Left lung (tissue), 10 donors: ENCODE results near the gene LEMD2. TPM values are rescaled to one million over a fixed set of nuclear protein-coding genes. Genes with fewer than 3 reads are reported as not detected.

Source experiments
- ATAC-seq: fragments of 200-7000 bp; cut with Tn5 transposase; one replicate; pipeline ENCODE4 v1.9.1; 2020; ENCODE audit warnings: moderate library complexity
- DNase-seq, 4 donors: peaks; one replicate each; pipeline ENCODE4 v3.0.0-alpha.2; 2013 to 2020
- H3K27ac ChIP-seq, 2 donors: fragments of 200-600 bp; sonication (generic) in 1 of 2; one replicate each; pipeline versions ENCODE4 v1.5.0 to v1.8.0; 2020 to 2021
- H3K27me3 ChIP-seq, 2 donors: fragments of 200-600 bp; sonication (generic) in 1 of 2; one replicate each; pipeline versions ENCODE4 v1.5.0 to v1.8.0; 2020 to 2021
- H3K36me3 ChIP-seq, 2 donors: fragments of 200-600 bp; sonication (generic) in 1 of 2; one replicate each; pipeline versions ENCODE4 v1.5.0 to v1.8.0; 2020 to 2021
- H3K4me1 ChIP-seq, 2 donors: fragments of 200-600 bp; one replicate each; pipeline ENCODE4 v1.8.0; 2021
- H3K4me3 ChIP-seq, 2 donors: fragments of 200-600 bp; sonication (generic) in 1 of 2; one replicate each; pipeline versions ENCODE4 v1.5.0 to v1.8.0; 2020 to 2021; ENCODE audit warnings: mild to moderate bottlenecking in 1 of 2
- H3K9me3 ChIP-seq, 2 donors: fragments of 200-600 bp; sonication (generic) in 1 of 2; one replicate each; pipeline versions ENCODE4 v1.5.0 to v1.8.0; 2020 to 2021
- intact Hi-C, 2 donors: fragments of 100-400 bp; cut with DNase I; formaldehyde crosslinking; loops; one replicate each; pipeline versions ENCODE4 v1.11.2 to v1.14.2; 2022
- polyA plus RNA-seq, 6 donors: library from polyadenylated mRNA; unstranded; fragments of 120-200 nt; gene quantifications; one replicate each; pipeline ENCODE4 v1.2.1, GENCODE V29; 2013; ENCODE audit not compliant: insufficient read length in 6 of 6
- total RNA-seq, 2 donors: library from RNA; stranded (reverse); fragmentation: NEBNext Ultra II Directional; extraction: Animal tissue kit (Norgen Biotek cat#: 25700); gene quantifications; one replicate each; pipeline ENCODE4 v1.2.1, GENCODE V29; 2021
- TF ChIP-seq, protein P1 (sequence below), 2 donors: fragments of 200-600 bp; sonication (generic) in 1 of 2; IDR thresholded peaks; one replicate each; pipeline versions ENCODE4 v1.5.0 to v1.8.0; 2021; ENCODE audit warnings: antibody characterized with exemption in 2 of 2
- donor health status: DM: no; HTN: yes; CAD: no.
- donor health status: DM: no; HTN: no; CAD: no.

LEMD2 gene
- total and polyA plus RNA-seq, 8 donors, result 47.9 to 80.7 (median 69.6) TPM

- H3K27me3 ChIP-seq, result no peaks in the 10 kb centered on the region
- intact Hi-C loops, result no loop called here
- ATAC-seq, result no peak
- H3K9me3 ChIP-seq, result no peaks in the 10 kb centered on the region
- H3K4me1 ChIP-seq, result peaks cover 7 to 12% of the 10 kb centered on the region in 2 donors
- H3K4me3 ChIP-seq, result no peak overlapping the region
- H3K36me3 ChIP-seq, result no peaks in the 10 kb centered on the region
- DNase-seq, result no peak
- H3K27ac ChIP-seq, result no peak overlapping the region
- TF ChIP-seq, protein P1, sequence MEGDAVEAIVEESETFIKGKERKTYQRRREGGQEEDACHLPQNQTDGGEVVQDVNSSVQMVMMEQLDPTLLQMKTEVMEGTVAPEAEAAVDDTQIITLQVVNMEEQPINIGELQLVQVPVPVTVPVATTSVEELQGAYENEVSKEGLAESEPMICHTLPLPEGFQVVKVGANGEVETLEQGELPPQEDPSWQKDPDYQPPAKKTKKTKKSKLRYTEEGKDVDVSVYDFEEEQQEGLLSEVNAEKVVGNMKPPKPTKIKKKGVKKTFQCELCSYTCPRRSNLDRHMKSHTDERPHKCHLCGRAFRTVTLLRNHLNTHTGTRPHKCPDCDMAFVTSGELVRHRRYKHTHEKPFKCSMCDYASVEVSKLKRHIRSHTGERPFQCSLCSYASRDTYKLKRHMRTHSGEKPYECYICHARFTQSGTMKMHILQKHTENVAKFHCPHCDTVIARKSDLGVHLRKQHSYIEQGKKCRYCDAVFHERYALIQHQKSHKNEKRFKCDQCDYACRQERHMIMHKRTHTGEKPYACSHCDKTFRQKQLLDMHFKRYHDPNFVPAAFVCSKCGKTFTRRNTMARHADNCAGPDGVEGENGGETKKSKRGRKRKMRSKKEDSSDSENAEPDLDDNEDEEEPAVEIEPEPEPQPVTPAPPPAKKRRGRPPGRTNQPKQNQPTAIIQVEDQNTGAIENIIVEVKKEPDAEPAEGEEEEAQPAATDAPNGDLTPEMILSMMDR (IDR thresholded peaks at IDR 0.05), result no peak
Measured at GRCh38 chr6:33747823-33748222, 41.1 kb downstream of the LEMD2 start.

DNA sequence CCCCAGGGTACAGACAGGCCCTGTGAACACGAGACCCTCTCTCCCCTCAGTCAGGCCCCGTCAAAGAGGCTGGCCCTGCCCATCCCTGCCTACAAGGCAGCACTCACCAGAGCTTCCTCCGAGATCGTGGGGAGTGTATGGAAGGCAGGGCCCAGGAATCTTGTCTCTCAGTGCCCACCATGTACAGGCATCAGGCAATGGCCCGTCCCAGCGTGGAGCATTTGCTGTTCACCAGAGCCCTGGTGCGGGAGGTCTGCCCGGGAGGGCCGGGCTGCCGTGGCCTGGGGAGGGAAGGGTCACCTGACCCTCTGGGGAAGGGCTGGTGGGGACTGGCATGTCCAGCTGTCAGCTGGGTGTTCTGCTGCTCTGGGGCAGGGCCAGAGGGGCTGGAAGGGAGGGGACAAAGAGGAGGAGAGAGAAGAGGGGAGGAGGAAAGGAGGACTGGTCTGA is 42.3 kb downstream of the LEMD2 start, which contains the start of gene IP6K3:
TSS of gene IP6K3 (minus strand) at position 255 of the 450 bp plus-strand sequence. CDS start 11,429 bp downstream, outside the sequence.
- Histone ChIP-seq H3K27ac (no peak within 1 kb of the TSS), H3K4me1 (peaks cover 7 to 12% of the 10 kb centered on the region in 2 donors), H3K4me3 (peak within 1 kb of the TSS in 1 of 2 donors; percentile 6), H3K36me3 (no peaks in the 10 kb centered on the region), H3K27me3 (no peaks in the 10 kb centered on the region), H3K9me3 (no peaks in the 10 kb centered on the region)
- DNase-seq (peak in 1 of 4 donors; percentile 50), ATAC-seq (no peak)
- TF ChIP-seq, protein P1 (IDR thresholded peaks at IDR 0.05), result no peak
- intact Hi-C loops, result no loop called here

DNA sequence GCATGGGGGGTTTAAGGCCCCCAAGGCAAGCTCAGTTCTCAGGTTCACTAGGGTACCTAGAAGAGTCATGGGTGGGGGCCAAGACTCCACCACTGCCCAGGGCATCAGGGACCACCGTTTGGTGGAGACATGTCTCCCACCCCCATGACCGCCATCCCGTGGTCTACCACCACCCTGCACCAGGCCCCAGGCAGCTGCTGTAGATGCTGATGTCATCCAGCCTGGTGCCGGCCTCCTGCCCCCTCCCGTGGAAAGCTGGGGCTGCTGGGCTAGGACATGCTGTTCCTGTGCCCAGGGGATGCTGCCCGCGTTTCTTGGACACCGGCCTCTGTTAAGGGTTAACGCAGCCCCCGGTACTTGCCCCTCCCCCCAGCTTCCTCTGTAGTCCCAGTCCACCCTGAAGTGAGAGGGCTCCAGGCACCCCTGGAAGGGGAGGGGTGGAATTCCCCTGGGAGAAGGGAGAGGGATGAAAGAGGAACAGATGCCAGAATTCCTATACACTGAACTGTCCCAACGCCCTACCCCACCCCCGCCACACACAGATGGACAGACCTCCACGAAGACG is 42.8 kb downstream of the LEMD2 start:
- intact Hi-C loops, result no loop called here
- peak overlapping the region in 1 of 2 donors; percentile 6 for H3K4me3 ChIP-seq
- no peak for ATAC-seq
- H3K27me3 ChIP-seq, result no peaks in the 10 kb centered on the region
- no peak overlapping the region for H3K27ac ChIP-seq
- peak in 1 of 4 donors; percentile 45 for DNase-seq
- H3K36me3 ChIP-seq, result no peaks in the 10 kb centered on the region
- TF ChIP-seq, protein P1 (IDR thresholded peaks at IDR 0.05), result no peak
- H3K4me1 ChIP-seq, result peaks cover 7 to 12% of the 10 kb centered on the region in 2 donors
- H3K9me3 ChIP-seq, result no peaks in the 10 kb centered on the region

DNA sequence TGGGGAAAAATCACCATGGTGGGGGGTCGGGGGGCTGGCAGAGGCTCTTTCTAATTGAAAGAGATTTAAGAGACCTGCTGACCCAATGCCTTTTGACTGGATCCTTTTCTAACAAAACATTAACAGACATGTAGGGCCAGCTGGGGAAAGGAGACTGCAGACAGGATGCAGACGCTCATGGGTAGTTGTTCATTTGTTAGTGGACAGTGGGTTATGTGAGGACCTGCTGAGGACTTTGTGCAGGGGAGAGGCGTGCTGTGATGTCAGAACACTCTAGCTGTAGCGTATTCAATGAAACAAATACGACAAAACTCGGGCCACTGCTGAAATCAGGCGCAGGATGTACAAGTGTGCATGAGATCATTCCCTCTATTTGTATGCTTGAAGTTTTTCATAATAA is 43.4 kb downstream of the LEMD2 start:
- Histone ChIP-seq H3K36me3 (no peaks in the 10 kb centered on the region), H3K27ac (no peak overlapping the region), H3K9me3 (no peaks in the 10 kb centered on the region), H3K27me3 (no peaks in the 10 kb centered on the region), H3K4me3 (peak overlapping the region in 1 of 2 donors; percentile 6), H3K4me1 (peaks cover 7 to 12% of the 10 kb centered on the region in 2 donors)
- intact Hi-C loops, result no loop called here
- DNase-seq, result peak in 1 of 4 donors; percentile 60
- TF ChIP-seq, protein P1 (IDR thresholded peaks at IDR 0.05), result no peak
- no peak for ATAC-seq

DNA sequence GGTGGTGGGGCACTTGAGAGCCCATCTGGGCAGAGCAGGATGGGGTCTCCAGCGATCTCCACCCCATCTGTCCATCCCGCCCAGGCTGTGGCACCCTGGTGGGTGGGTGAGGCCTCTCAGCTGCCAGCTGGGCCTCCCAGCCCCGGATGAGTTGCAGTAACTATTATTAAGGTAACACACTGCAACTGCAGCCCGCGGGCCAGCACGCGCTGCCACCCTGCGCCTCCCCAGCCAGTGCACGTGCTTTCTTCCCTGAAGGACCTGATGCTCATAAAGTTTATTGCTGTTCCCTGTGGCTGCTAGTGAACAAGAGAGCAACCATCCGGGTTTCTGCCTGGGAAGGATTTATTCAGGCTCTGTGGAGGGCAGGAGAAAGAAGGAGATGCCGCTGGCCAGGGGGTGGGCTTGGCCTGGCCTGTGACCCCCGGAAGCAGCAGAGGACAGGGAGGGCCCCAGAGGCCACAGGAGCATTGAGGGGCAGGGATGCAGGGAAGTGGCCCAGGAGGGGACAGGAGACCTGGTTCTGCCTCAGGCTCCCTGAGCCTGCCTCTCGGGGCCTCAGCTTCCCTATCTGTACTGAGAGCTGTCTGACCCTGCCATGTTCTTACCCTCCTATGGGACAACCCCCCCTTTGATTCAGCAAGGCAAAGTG is 43.9 kb downstream of the LEMD2 start:
- H3K36me3 ChIP-seq, result no peaks in the 10 kb centered on the region
- DNase-seq (no peak), ATAC-seq (no peak)
- H3K4me3 ChIP-seq, result peak overlapping the region in 1 of 2 donors; percentile 6
- peaks cover 7 to 16% of the 10 kb centered on the region in 2 donors for H3K4me1 ChIP-seq
- intact Hi-C loops, result no loop called here
- TF ChIP-seq, protein P1 (IDR thresholded peaks at IDR 0.05), result no peak
- H3K27ac ChIP-seq, result no peak overlapping the region
- no peaks in the 10 kb centered on the region for H3K9me3 ChIP-seq
- H3K27me3 ChIP-seq, result no peaks in the 10 kb centered on the region
